Right lobe of liver (tissue), 6 donors: Measurements from ENCODE around the gene C1orf198. TPM values are rescaled to one million over a fixed set of nuclear protein-coding genes. Genes with fewer than 3 reads are reported as not detected.
A peak's percentile ranks its signal among the peaks of the same experiment; 100 is the strongest.

Experiments used
- ATAC-seq, 4 donors: fragments of 200-7000 bp; cut with Tn5 transposase; one replicate each; pipeline ENCODE4 v1.9.1; 2020; ENCODE audit warnings: mild to moderate bottlenecking in 4 of 4, moderate library complexity in 4 of 4
- DNase-seq, 3 donors: peaks; one replicate each; pipeline ENCODE4 v3.0.0-alpha.2; 2020
- H3K27ac ChIP-seq, 3 donors: fragments of 200-600 bp; one replicate each; pipeline ENCODE4 v1.8.0; 2022
- H3K27me3 ChIP-seq, 2 donors: fragments of 200-600 bp; one replicate each; pipeline ENCODE4 v1.8.0; 2022
- H3K36me3 ChIP-seq, 4 donors: fragments of 200-600 bp; sonication (generic) in 1 of 4; one replicate each; pipeline versions ENCODE4 v1.5.1 to v1.8.0; 2017 to 2022; ENCODE audit warnings: control low read depth in 1 of 4
- H3K4me1 ChIP-seq, 4 donors: fragments of 200-600 bp; sonication (generic) in 1 of 4; one replicate each; pipeline versions ENCODE4 v1.5.1 to v1.8.0; 2017 to 2022; ENCODE audit warnings: control low read depth in 1 of 4
- H3K4me3 ChIP-seq, 3 donors: fragments of 200-600 bp; one replicate each; pipeline ENCODE4 v1.8.0; 2022
- H3K9me3 ChIP-seq, 4 donors: fragments of 200-600 bp; sonication (generic) in 1 of 4; one replicate each; pipeline versions ENCODE4 v1.5.1 to v1.8.0; 2017 to 2022; ENCODE audit warnings: control low read depth in 1 of 4
- POLR2A ChIP-seq: fragments of 450-650 bp; IDR thresholded peaks from one replicate; pipeline ENCODE4 v1.6.1; 2017; ENCODE audit warnings: antibody characterized with exemption, mild to moderate bottlenecking
- WGBS: methylation state at CpG from one replicate; pipeline ENCODE4 v1.1.6; 2018; ENCODE audit warnings: low coverage, low lambda C conversion rate; ENCODE audit not compliant: insufficient coverage; ENCODE audit errors: missing lambda C conversion rate; 5-methylcytosine and 5-hydroxymethylcytosine counted together
- intact Hi-C, 2 donors: fragments of 100-400 bp; cut with DNase I; formaldehyde crosslinking; loops; one replicate each; pipeline versions ENCODE4 v1.11.2 to v1.14.1; 2022
- total RNA-seq, 6 experiments: library from RNA; depleted of rRNA in 2 of 6; stranded (reverse); fragments of >200 nt in 2 of 6; fragmentation: NEBNext Ultra II Directional in 3 of 6; extraction: Animal tissue kit (Norgen Biotek cat#: 25700) in 3 of 6; gene quantifications; one replicate each; pipeline versions ENCODE4 v1.1.0 to v1.2.4, GENCODE V29; 2016 to 2023
- TF ChIP-seq, protein P1 (sequence below), 4 donors: fragments of 200-600 bp in 3 of 4; fragments of 450-650 bp in 1 of 4; IDR thresholded peaks; one replicate each; pipeline versions ENCODE4 v1.5.1 to v1.8.0; 2016 to 2022; ENCODE audit warnings: antibody characterized with exemption in 4 of 4, mild to moderate bottlenecking in 2 of 4
- donor health status: DM: no; HTN: yes; CAD: no.
- donor health status: DM: no; HTN: no; CAD: no.
- donor health status: DM: no; HTN: no; CAD: no.
- donor health status: DM: no; HTN: yes; CAD: no.
- donor health status: DM: no; HTN: yes; CAD: no.

The C1orf198 gene
- total RNA-seq, 6 experiments from 2014 or later: 4.2 to 33.7 (median 17.2) TPM

GRCh38 chr1:230900984-230901383 lies 32.7 kb upstream of the C1orf198 start:
- Histone ChIP-seq H3K9me3 (no peaks in the 10 kb centered on the region), H3K27me3 (no peaks in the 10 kb centered on the region), H3K36me3 (no peaks in the 10 kb centered on the region), H3K4me1 (no peaks in the 10 kb centered on the region), H3K27ac (no peak overlapping the region), H3K4me3 (no peak overlapping the region)
- no peak for DNase-seq
- intact Hi-C loops: no loop called here
- WGBS: 68% methylated on average over 6 of the region's 6 CpGs
- ATAC-seq: peak in 2 of 4 donors; percentile 31 to 32
- TF ChIP-seq, protein P1, sequence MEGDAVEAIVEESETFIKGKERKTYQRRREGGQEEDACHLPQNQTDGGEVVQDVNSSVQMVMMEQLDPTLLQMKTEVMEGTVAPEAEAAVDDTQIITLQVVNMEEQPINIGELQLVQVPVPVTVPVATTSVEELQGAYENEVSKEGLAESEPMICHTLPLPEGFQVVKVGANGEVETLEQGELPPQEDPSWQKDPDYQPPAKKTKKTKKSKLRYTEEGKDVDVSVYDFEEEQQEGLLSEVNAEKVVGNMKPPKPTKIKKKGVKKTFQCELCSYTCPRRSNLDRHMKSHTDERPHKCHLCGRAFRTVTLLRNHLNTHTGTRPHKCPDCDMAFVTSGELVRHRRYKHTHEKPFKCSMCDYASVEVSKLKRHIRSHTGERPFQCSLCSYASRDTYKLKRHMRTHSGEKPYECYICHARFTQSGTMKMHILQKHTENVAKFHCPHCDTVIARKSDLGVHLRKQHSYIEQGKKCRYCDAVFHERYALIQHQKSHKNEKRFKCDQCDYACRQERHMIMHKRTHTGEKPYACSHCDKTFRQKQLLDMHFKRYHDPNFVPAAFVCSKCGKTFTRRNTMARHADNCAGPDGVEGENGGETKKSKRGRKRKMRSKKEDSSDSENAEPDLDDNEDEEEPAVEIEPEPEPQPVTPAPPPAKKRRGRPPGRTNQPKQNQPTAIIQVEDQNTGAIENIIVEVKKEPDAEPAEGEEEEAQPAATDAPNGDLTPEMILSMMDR (IDR thresholded peaks at IDR 0.05): no peak
- no peak for TF ChIP-seq POLR2A

DNA sequence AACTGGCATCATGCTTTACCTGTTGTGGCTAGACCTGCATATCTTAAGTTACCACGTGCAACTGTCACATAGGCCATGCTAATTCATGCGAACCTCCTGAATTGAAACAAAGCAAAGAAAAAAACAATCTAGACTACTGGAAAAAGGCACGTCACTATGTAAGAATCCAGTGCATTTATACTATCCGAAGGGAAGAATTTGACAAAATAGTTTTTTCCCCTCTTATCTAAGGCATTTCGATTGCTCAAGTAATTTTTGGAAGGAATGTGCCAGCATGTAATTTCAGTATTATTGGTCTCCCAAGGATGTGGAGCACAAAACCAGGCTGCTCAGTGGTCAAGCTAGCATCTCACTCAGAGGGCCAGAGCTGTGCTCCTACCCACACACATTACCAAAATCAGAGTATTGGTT lies 31.5 kb upstream of the C1orf198 start:
- no peaks in the 10 kb centered on the region for H3K9me3 ChIP-seq
- TF ChIP-seq POLR2A: no peak
- TF ChIP-seq, protein P1 (IDR thresholded peaks at IDR 0.05): no peak
- ATAC-seq: peak in 2 of 4 donors; percentile 14 to 42
- no peaks in the 10 kb centered on the region for H3K27me3 ChIP-seq
- H3K4me1 ChIP-seq: no peaks in the 10 kb centered on the region
- intact Hi-C loops: no loop called here
- H3K4me3 ChIP-seq: no peak overlapping the region
- H3K36me3 ChIP-seq: no peaks in the 10 kb centered on the region
- WGBS: 89% methylated on average over 5 of the region's 5 CpGs
- no peak for DNase-seq
- no peak overlapping the region for H3K27ac ChIP-seq

DNA sequence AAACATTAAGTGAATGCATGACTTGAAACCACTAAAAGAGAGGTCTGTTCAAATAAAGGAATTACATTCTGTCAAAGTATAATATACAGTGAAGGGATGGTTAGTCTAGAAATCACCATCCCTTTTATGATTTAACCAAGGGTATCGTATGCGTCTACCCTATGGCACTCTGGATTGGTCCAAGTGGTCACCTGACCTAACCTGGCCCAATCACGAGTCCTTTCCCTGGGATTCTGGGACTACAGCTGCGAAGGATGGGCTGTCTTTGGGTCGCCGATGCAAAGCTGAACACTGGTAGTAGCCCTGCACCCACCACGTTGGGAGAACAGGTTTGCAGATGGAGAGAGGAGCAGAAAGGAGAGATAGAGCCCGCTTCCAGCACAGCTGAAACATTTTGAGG lies 30.4 kb upstream of the C1orf198 start:
- Histone ChIP-seq H3K4me3 (no peak overlapping the region), H3K9me3 (no peaks in the 10 kb centered on the region), H3K27ac (no peak overlapping the region), H3K27me3 (no peaks in the 10 kb centered on the region), H3K36me3 (no peaks in the 10 kb centered on the region), H3K4me1 (no peaks in the 10 kb centered on the region)
- ATAC-seq (no peak), DNase-seq (no peak)
- intact Hi-C loops: no loop called here
- 76% methylated on average over 2 of the region's 8 CpGs for WGBS
- TF ChIP-seq, protein P1 (IDR thresholded peaks at IDR 0.05): no peak
- no peak for TF ChIP-seq POLR2A

- no peaks in the 10 kb centered on the region for H3K36me3 ChIP-seq
- no peaks in the 10 kb centered on the region for H3K27me3 ChIP-seq
- 77% methylated on average over 4 of the region's 4 CpGs for WGBS
- DNase-seq (no peak), ATAC-seq (no peak)
- intact Hi-C loops: no loop called here
- no peak overlapping the region for H3K27ac ChIP-seq
- no peaks in the 10 kb centered on the region for H3K4me1 ChIP-seq
- no peaks in the 10 kb centered on the region for H3K9me3 ChIP-seq
- TF ChIP-seq POLR2A: no peak
- TF ChIP-seq, protein P1 (IDR thresholded peaks at IDR 0.05): no peak
- H3K4me3 ChIP-seq: no peak overlapping the region
These were observed 29.8 kb upstream of the C1orf198 start for GRCh38 chr1:230898144-230898543.

DNA sequence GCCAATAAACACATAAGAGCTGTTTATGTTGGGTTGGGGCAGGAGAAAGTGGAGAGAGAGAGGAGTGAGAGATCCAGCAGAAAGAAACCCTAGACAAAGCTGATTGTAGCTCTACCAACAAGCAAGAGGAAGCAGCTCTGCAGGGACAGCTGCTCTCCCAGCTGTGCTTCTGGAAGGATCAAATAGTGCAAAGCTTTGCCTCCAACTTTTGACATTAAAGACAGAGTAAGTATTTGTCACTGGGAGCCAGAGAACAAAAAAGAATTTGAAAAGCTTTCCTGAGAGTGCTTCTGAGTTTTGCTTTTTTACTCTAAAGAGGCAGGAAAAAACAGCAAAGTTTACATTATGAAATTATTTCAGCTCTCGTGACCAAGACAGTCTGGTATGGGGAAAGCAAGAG lies 28.5 kb upstream of the C1orf198 start:
- DNase-seq (no peak), ATAC-seq (no peak)
- intact Hi-C loops: no loop called here
- H3K27ac ChIP-seq: no peak overlapping the region
- H3K36me3 ChIP-seq: no peaks in the 10 kb centered on the region
- H3K4me1 ChIP-seq: no peaks in the 10 kb centered on the region
- no peaks in the 10 kb centered on the region for H3K9me3 ChIP-seq
- WGBS: 50% methylated on average over 1 of the region's 1 CpG
- H3K4me3 ChIP-seq: no peak overlapping the region
- TF ChIP-seq, protein P1 (IDR thresholded peaks at IDR 0.05): no peak
- no peak for TF ChIP-seq POLR2A
- H3K27me3 ChIP-seq: no peaks in the 10 kb centered on the region
